Activated CD8-positive, alpha-beta T cell treated with anti-CD3 and anti-CD28 coated beads for 36 hours (primary cell): Measurements from ENCODE around the gene TIPRL. TPM values are rescaled to one million over a fixed set of nuclear protein-coding genes. Genes with fewer than 3 reads are reported as not detected.

Experiments used
- ATAC-seq: fragments of 200-7000 bp; cut with Tn5 transposase; one replicate; pipeline ENCODE4 v1.10.0; 2021; ENCODE audit warnings: mild to moderate bottlenecking, moderate library complexity
- CTCF ChIA-PET: fragments of 350-600 bp; sonication (Branson Sonifier 250); formaldehyde crosslinking; loops from one replicate; lab custom pipeline; 2021; ENCODE audit warnings: antibody characterized with exemption; lab: Charles Lee
- POLR2A ChIA-PET: fragments of 350-600 bp; sonication (Branson Sonifier 250); formaldehyde crosslinking; loops from one replicate; lab custom pipeline; 2021; ENCODE audit warnings: antibody characterized with exemption; lab: Charles Lee
- DNase-seq: peaks from one replicate; pipeline ENCODE4 v3.0.0-alpha.2; 2020
- H3K27ac Mint-ChIP-seq: one replicate; pipeline ENCODE4 v1.8.0; 2021; ENCODE audit warnings: mild to moderate bottlenecking, mixed read lengths
- H3K27me3 Mint-ChIP-seq: one replicate; pipeline ENCODE4 v1.8.0; 2021; ENCODE audit warnings: mixed read lengths
- H3K36me3 Mint-ChIP-seq: one replicate; pipeline ENCODE4 v1.8.0; 2021; ENCODE audit warnings: low read depth, mixed read lengths
- H3K4me1 Mint-ChIP-seq: one replicate; pipeline ENCODE4 v1.8.0; 2021; ENCODE audit warnings: low read depth, mixed read lengths
- H3K4me3 Mint-ChIP-seq: one replicate; pipeline ENCODE4 v1.8.0; 2021; ENCODE audit warnings: mild to moderate bottlenecking, moderate library complexity, mixed read lengths
- H3K9me3 Mint-ChIP-seq: one replicate; pipeline ENCODE4 v1.8.0; 2021; ENCODE audit warnings: mixed read lengths
- intact Hi-C: fragments of 100-400 bp; cut with micrococcal nuclease; formaldehyde crosslinking; loops from one replicate; pipeline ENCODE4 v1.10.0; 2022
- total RNA-seq, 2 experiments: library from RNA; stranded (reverse); gene quantifications; one replicate each; pipeline ENCODE4 v1.2.3, GENCODE V29; 2021
- TF ChIP-seq, protein P1 (sequence below): fragments of 200-600 bp; IDR thresholded peaks from one replicate; pipeline ENCODE4 v1.8.0; 2022; ENCODE audit warnings: antibody characterized with exemption, mild to moderate bottlenecking

Gene TIPRL
- total RNA-seq, 2 experiments from 2014 or later, result 52.2 to 52.5 TPM

DNA sequence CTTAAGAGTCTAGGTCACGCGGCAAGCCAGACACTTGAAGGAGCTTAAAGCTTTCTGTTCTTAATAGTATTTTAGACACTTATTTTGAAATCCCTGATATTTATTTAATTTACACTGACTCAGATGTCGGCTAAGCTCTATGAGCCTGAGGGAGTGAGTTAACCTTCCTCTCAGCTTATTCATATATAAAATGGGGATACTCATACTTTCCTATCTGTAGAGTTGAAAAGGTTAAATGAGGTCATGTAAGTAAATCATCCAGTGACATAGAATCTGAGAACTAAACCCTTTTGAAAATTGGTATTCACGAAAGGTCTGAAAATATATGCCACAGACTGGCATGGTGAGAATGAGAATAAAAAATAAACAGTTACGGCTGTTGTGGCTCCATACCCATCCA, 40.6 kb upstream of the TIPRL start:
- CTCF ChIA-PET, result interaction anchor here (1.1 to 2.4 kb wide), 3 partner anchors 53 to 99 kb away, joined by 3 to 8 read pairs (median 5); no protein-coding TSS in a partner anchor
- Mint-ChIP-seq H3K4me3 (peak overlapping the region; percentile 89), H3K27ac (no peak overlapping the region), H3K4me1 (peaks cover 17% of the 10 kb centered on the region), H3K27me3 (peaks cover 30% of the 10 kb centered on the region), H3K9me3 (no peaks in the 10 kb centered on the region), H3K36me3 (no peaks in the 10 kb centered on the region)
- POLR2A ChIA-PET, result no interaction called here
- ATAC-seq (peak; percentile 42), DNase-seq (no peak)
- intact Hi-C loops, result no loop called here
- TF ChIP-seq, protein P1, sequence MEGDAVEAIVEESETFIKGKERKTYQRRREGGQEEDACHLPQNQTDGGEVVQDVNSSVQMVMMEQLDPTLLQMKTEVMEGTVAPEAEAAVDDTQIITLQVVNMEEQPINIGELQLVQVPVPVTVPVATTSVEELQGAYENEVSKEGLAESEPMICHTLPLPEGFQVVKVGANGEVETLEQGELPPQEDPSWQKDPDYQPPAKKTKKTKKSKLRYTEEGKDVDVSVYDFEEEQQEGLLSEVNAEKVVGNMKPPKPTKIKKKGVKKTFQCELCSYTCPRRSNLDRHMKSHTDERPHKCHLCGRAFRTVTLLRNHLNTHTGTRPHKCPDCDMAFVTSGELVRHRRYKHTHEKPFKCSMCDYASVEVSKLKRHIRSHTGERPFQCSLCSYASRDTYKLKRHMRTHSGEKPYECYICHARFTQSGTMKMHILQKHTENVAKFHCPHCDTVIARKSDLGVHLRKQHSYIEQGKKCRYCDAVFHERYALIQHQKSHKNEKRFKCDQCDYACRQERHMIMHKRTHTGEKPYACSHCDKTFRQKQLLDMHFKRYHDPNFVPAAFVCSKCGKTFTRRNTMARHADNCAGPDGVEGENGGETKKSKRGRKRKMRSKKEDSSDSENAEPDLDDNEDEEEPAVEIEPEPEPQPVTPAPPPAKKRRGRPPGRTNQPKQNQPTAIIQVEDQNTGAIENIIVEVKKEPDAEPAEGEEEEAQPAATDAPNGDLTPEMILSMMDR, result no peak

DNA sequence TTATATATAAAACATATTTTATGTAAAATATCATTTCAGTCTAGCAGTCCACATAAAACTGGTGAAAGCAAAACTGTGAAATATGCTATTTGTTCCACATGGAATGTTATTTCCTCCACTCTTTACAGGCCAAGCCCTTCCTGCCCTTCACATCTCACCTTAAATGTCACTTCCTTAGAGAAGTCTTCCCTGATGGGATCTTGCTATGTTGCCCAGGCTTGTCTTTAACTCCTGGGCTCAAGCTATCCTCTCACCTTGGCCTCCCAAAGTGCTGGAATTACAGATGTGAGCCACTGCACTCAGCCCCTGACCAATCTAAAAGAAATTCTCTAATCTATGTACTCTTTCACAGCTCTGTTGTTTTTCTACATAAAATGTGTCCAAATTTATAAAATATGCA, 39.7 kb upstream of the TIPRL start:
- ATAC-seq, result no peak
- intact Hi-C loops, result no loop called here
- H3K27me3 Mint-ChIP-seq, result peaks cover 28% of the 10 kb centered on the region

DNA sequence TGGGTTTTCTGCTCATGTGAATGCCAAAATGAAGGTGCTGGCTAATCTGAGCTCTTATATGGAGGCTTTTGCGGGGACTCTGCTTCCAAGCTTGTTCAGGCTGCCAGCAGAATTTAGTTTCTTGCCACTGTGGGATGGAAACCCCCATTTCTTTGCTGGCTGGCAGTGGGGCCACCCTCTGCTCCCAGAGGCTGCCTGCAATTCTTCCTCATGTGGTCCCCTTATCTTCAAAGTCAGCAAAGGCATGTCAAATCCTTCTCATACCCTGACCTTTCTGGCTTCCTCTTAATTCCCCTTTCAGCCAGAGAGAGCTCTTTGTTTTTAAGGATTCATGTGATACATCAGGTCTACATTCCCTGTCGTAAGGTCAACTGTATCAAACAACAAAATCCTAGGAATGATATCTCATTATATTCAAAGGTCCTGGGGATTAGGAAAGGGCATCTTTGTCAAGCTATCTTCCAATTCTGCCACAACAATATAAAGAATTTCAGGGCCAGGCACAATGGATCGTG, 36.8 kb upstream of the TIPRL start:
- TF ChIP-seq, protein P1, result no peak
- Mint-ChIP-seq H3K4me3 (no peak overlapping the region), H3K36me3 (no peaks in the 10 kb centered on the region), H3K27me3 (peaks cover 9% of the 10 kb centered on the region), H3K9me3 (no peaks in the 10 kb centered on the region), H3K4me1 (peaks cover 23% of the 10 kb centered on the region), H3K27ac (no peak overlapping the region)
- ChIA-PET POLR2A (interaction anchor here (0.6 to 1.0 kb wide), 2 partner anchors 26 to 42 kb away, joined by 4 read pairs; no protein-coding TSS in a partner anchor), CTCF (interaction anchor here (1.1 kb wide), 1 partner anchor 60 kb away, joined by 3 read pairs; no protein-coding TSS in a partner anchor)
- ATAC-seq (no peak), DNase-seq (no peak)
- intact Hi-C loops, result no loop called here

More for the DNA sequence above, 39.7 kb upstream of the TIPRL start:
- H3K9me3 Mint-ChIP-seq, result no peaks in the 10 kb centered on the region
- no peak overlapping the region for H3K27ac Mint-ChIP-seq
- H3K36me3 Mint-ChIP-seq, result no peaks in the 10 kb centered on the region
- TF ChIP-seq, protein P1, result no peak
- H3K4me1 Mint-ChIP-seq, result peaks cover 17% of the 10 kb centered on the region
- DNase-seq, result no peak
- ChIA-PET POLR2A (no interaction called here), CTCF (interaction anchor here (0.7 to 1.6 kb wide), 3 partner anchors 55 to 98 kb away, joined by 3 to 8 read pairs (median 3); no protein-coding TSS in a partner anchor)
- H3K4me3 Mint-ChIP-seq, result no peak overlapping the region

DNA sequence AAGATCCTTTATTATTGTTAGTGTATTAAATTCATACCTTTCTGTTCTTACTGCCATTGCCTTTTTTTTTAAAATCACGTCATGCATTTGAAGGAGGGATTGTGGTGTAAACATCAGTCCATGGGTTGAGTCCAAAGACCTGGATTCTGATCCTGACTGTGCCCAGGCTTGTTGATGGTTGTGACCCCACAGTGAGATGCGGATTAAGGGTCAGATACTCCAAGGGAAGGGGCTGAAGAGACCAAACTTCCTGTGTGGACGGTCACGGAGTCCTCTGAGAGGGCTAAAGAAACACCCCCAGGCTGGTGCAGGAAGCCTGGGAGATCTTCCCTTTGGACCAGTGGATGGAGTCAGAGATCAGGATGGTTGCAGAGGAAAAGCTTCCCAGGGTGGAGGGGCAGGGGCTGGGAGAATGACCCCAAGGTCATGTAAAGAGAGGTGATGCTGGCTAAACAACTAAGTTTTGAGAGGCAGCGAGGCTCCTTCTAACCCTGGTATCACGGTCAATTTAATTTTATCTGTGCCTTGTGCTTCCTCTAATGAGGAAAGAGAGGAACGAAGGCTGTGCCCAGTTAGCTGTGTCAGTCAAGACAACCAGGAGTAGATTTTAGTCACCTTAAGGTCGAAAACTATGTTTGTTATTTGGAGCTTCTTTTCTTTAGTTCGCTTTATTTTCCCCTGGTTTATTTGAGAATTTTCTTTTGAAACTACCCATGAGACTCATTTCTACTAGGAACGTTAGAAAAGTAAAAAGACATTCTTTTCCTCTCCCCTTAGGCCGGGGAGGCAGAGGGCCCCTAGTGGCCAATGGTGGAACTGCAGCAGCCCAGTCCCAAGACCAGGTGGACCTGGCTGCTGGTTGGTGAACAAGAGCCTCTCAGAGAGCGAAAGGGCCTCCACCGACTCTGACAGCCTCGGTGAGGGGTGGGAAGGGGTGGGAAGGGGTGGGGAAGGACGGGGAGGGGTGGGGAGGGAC, 33.3 kb upstream of the TIPRL start:
- TF ChIP-seq, protein P1, result peak; percentile 93
- no peaks in the 10 kb centered on the region for H3K27me3 Mint-ChIP-seq
- DNase-seq (peak; percentile 91), ATAC-seq (peak; percentile 100)
- H3K4me1 Mint-ChIP-seq, result peaks cover 9% of the 10 kb centered on the region
- no peaks in the 10 kb centered on the region for H3K9me3 Mint-ChIP-seq
- intact Hi-C loops, result no loop called here
- no peak overlapping the region for H3K27ac Mint-ChIP-seq
- CTCF ChIA-PET, result interaction anchor here (0.6 to 2.9 kb wide), 31 partner anchors 8 to 1040 kb away, joined by 3 to 21 read pairs (median 4); partner anchors contain the start of gene SFT2D2
- peak overlapping the region; percentile 29 for H3K4me3 Mint-ChIP-seq
- POLR2A ChIA-PET, result no interaction called here
- H3K36me3 Mint-ChIP-seq, result no peaks in the 10 kb centered on the region
